Loucy (cell line): ENCODE data around the gene PIP4P1.

ENCODE experiments used
- CTCF ChIP-seq: fragments of 200-600 bp; sonication (generic); conservative IDR thresholded peaks from 2 replicates; pipeline ENCODE4 v1.5.1; 2014; ENCODE audit warnings: mild to moderate bottlenecking, antibody characterized with exemption, low read length
- EZH2phosphoT487 ChIP-seq: fragments of 200-600 bp; IDR thresholded peaks from 2 replicates; pipeline ENCODE4 v1.6.1; 2018; ENCODE audit warnings: antibody characterized with exemption, mild to moderate bottlenecking, moderate library complexity, borderline replicate concordance

DNA sequence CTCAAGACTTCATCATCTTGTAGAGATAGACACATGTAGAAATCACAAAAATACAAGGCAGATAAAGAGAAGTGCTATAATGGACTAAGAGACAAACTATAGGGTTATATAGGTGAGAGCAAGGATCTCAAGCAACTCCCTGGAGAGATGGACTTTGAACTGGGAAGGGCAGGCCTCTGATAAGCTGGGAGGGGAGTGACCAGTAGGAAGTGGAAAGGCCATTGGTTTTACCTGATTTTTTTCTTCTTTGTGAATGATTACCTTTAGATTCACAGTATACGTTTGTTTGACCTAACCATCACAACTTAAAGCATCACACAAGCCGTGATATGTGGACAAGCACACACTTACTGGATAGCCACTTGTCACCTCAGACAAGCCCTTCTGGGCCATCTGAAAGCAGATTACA is 42.7 kb downstream of the PIP4P1 start:
- TF ChIP-seq CTCF: no peak
- no peak for TF ChIP-seq EZH2phosphoT487
